D721Med (cell line): ENCODE data around the gene CHD6.

Experiments used
- DNase-seq: peaks from one replicate; pipeline ENCODE4 v3.0.0; 2011; ENCODE audit warnings: low spot score; ENCODE audit not compliant: insufficient read length
- FAIRE-seq: peaks from 2 replicates; lab custom pipeline; 2011; peaks lifted over from hg19 to GRCh38; lab: Jason Lieb, UNC
- CTCF ChIP-seq: IDR thresholded peaks from 2 replicates; pipeline ENCODE4 v1.5.1; 2012; ENCODE audit warnings: mild to moderate bottlenecking, control low read depth; ENCODE audit not compliant: insufficient read depth; ENCODE audit errors: missing control alignments

CHD6 gene

GRCh38 chr20:41469868-41470267 is 148.3 kb downstream of the CHD6 start:
- DNase-seq (no peak), FAIRE-seq (no peak)

GRCh38 chr20:41468994-41469600 is 149.1 kb downstream of the CHD6 start:
- DNase-seq: no peak
- TF ChIP-seq CTCF: no peak
- FAIRE-seq: no peak

More at GRCh38 chr20:41469868-41470267, 148.3 kb downstream of the CHD6 start:
- no peak for TF ChIP-seq CTCF

DNA sequence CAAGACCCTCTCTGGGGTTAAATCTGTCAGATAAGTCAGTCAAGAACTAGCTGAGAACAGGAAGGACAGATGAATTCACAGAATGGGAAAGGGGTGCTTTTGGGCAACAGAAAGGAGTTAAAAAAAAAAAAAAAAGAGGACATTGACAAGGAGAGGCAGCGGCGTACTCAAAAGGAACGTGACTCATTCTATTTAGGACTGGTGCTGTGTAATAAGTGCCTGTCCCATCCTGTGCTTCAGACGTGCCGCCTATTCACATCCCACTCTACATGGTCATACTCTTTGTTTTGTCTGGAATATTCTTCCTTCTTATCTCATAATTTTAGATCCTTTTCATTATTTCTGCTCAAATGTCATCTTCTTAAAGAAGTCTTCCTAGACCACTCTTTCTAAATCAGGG is 150.5 kb downstream of the CHD6 start:
- FAIRE-seq (no peak), DNase-seq (no peak)
- no peak for TF ChIP-seq CTCF

DNA sequence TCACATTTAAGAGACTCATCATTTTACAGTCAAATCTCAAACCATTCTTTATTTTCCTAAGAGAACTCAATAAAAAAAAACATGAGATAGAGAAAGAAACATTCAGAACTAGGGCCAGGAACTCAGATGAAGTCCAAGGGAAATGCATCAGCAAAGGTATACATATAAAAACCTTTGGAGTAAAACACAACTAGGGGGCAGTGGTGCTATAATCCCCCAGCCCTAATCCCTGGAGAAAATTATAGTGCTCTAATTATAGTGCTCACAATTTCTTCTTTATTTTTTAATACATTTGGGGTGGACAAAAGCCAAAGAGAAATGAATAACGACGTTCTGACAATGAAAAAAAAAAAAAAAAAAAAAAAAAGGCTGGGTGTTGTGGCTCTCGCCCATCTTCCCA is 151.0 kb downstream of the CHD6 start:
- no peak for TF ChIP-seq CTCF
- no peak for FAIRE-seq
- no peak for DNase-seq

DNA sequence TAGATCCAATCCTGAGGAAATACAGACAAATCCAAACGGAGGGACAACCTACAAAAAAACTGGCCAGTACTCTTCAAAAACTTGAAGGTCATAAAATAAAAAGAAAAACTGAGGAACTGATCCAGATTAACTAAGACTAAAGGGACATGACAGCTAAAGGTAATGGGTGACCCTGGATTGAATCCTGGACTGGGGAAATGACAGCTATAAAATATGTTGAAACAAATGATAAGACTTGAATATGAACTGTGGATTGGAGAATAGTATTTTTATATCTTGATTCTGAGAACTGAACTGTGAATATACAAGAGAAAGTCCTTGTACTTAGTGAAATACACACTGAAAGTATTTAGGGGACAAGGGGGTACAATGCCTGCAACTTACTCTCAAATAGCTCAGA is 154.6 kb downstream of the CHD6 start:
- FAIRE-seq (no peak), DNase-seq (no peak)
- no peak for TF ChIP-seq CTCF

GRCh38 chr20:41462372-41463161 is 155.6 kb downstream of the CHD6 start:
- no peak for TF ChIP-seq CTCF
- DNase-seq (no peak), FAIRE-seq (no peak)

DNA sequence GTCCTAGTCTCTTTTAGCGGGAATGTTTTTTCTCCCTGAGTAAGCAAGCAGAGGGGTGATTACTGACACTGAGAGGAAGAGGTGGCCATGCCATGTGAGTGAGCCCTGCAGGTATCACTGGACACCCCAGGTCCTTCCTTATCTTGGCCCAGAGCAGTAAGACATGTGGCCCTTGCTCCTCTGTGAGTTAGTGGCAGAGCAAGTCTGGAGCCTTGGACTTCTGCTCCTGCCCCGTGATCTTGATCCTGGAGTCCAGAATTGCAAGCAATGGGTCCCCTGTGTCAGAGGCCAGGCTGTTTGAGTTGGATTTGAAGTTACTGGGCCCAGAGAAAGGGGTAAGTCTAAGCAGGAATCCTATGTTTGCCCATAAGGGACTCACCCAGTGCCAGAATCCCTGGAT is 159.4 kb downstream of the CHD6 start:
- no peak for DNase-seq
- TF ChIP-seq CTCF: no peak
- no peak for FAIRE-seq
